HepG2 (cell line): ENCODE results near the gene RIMOC1. TPM values are rescaled to one million over a fixed set of nuclear protein-coding genes. Genes with fewer than 3 reads are reported as not detected.

Experiments used
- CREM ChIP-seq, 2 experiments: sonication (generic) in 1 of 2; formaldehyde crosslinking in 1 of 2; IDR thresholded peaks; 2 replicates each; pipeline versions ENCODE4 v1.4.0 to v1.6.1; 2016 to 2020; ENCODE audit warnings: antibody characterized with exemption in 1 of 2, mild to moderate bottlenecking in 1 of 2, missing genetic modification reagents in 1 of 2
- EP300 ChIP-seq, 3 experiments: sonication (generic) in 1 of 3; formaldehyde crosslinking in 1 of 3; IDR thresholded peaks; 2 replicates each; pipeline versions ENCODE4 v1.5.1 to v1.6.1; 2011 to 2020; ENCODE audit warnings: low read depth in 2 of 3, low read length in 2 of 3, borderline replicate concordance in 1 of 3, improper control_type of control experiment in 1 of 3, mild to moderate bottlenecking in 1 of 3, missing genetic modification reagents in 1 of 3, moderate library complexity in 1 of 3
- FOXA1 ChIP-seq, 2 experiments: fragments of 450-650 bp in 1 of 2; sonication (generic) in 1 of 2; formaldehyde crosslinking in 1 of 2; IDR thresholded peaks; 2 replicates each; pipeline versions ENCODE4 v1.4.0 to v1.6.1; 2016 to 2020; ENCODE audit warnings: missing genetic modification reagents in 1 of 2
- FOXP1 ChIP-seq, 2 experiments: fragments of 450-650 bp in 1 of 2; IDR thresholded peaks; 2 replicates each; pipeline ENCODE4 v1.6.1; 2017 to 2018; ENCODE audit warnings: antibody characterized with exemption in 1 of 2
- GATA4 ChIP-seq: sonication (generic); IDR thresholded peaks from 2 replicates; pipeline ENCODE4 v1.6.1; 2016; ENCODE audit warnings: antibody characterized with exemption, low read depth, borderline replicate concordance
- HDAC2 ChIP-seq: sonication (generic); formaldehyde crosslinking; IDR thresholded peaks from 2 replicates; pipeline ENCODE4 v1.4.0; 2020; ENCODE audit warnings: missing genetic modification reagents
- KLF9 ChIP-seq: IDR thresholded peaks from 2 replicates; pipeline ENCODE4 v1.6.1; 2016; ENCODE audit warnings: low read depth
- MAFK ChIP-seq, 2 experiments: IDR thresholded peaks in 1 of 2; conservative IDR thresholded peaks in 1 of 2; 2 replicates each; pipeline ENCODE4 v1.6.1; 2011; ENCODE audit warnings: improper control_type of control experiment in 2 of 2, low read length in 2 of 2
- PHF5A ChIP-seq: IDR thresholded peaks from one replicate; pipeline ENCODE4 v1.6.1; 2018; ENCODE audit warnings: low read depth, missing genetic modification reagents; ENCODE audit not compliant: unreplicated experiment
- SALL1 ChIP-seq: sonication (generic); formaldehyde crosslinking; IDR thresholded peaks from 2 replicates; pipeline ENCODE4 v1.8.0; 2022; ENCODE audit warnings: mild to moderate bottlenecking, missing genetic modification reagents
- SOX6 ChIP-seq, 2 experiments: fragments of 450-650 bp in 1 of 2; sonication (generic) in 1 of 2; formaldehyde crosslinking in 1 of 2; IDR thresholded peaks; 2 replicates each; pipeline versions ENCODE4 v1.4.0 to v1.6.1; 2017 to 2020; ENCODE audit warnings: antibody characterized with exemption in 1 of 2, mild to moderate bottlenecking in 1 of 2, missing genetic modification reagents in 1 of 2
- ZNF766 ChIP-seq: sonication (generic); formaldehyde crosslinking; IDR thresholded peaks from 2 replicates; pipeline ENCODE4 v1.5.0; 2020; ENCODE audit warnings: missing genetic modification reagents, borderline replicate concordance
- ZSCAN12 ChIP-seq: sonication (generic); formaldehyde crosslinking; IDR thresholded peaks from 2 replicates; pipeline ENCODE4 v1.9.0; 2021; ENCODE audit warnings: mild to moderate bottlenecking, missing genetic modification reagents
- polyA plus RNA-seq, 8 experiments: library from polyadenylated mRNA; depleted of rRNA in 3 of 8; stranded (reverse) in 7 of 8; unstranded in 1 of 8; fragments of >200 nt; fragmentation: Illumina TruSeq in 4 of 8; extraction: Trizol in 4 of 8; gene quantifications; 2 replicates each; pipeline versions ENCODE4 v1.2.1 to v1.2.3, GENCODE V29; 2011 to 2016; ENCODE audit warnings: low read depth in 4 of 8, missing spikeins in 1 of 8, mixed read lengths in 1 of 8; ENCODE audit not compliant: insufficient read depth in 1 of 8
- total RNA-seq, 5 experiments: library from RNA; depleted of rRNA; stranded (reverse); fragments of >200 nt; fragmentation: Illumina TruSeq; extraction: Trizol; gene quantifications; 2 replicates each; pipeline ENCODE4 v1.2.3, GENCODE V29; 2016; ENCODE audit warnings: low read depth in 1 of 5
- TF ChIP-seq, protein P1 (sequence below): sonication (generic); formaldehyde crosslinking; IDR thresholded peaks from 2 replicates; pipeline ENCODE4 v1.4.0; 2020; ENCODE audit warnings: mild to moderate bottlenecking, missing genetic modification reagents, borderline replicate concordance
- TF ChIP-seq, protein P2 (sequence below): IDR thresholded peaks from 2 replicates; pipeline ENCODE4 v1.4.0; 2020; ENCODE audit warnings: mild to moderate bottlenecking, missing genetic modification reagents
- TF ChIP-seq, protein P3 (sequence below): sonication (generic); formaldehyde crosslinking; IDR thresholded peaks from 2 replicates; pipeline ENCODE4 v1.4.0; 2020; ENCODE audit warnings: missing genetic modification reagents, borderline replicate concordance

The RIMOC1 gene
- total and polyA plus RNA-seq, 2 of the 13 experiments (the other 11 are each of a cell fraction or from before 2014, with no cell fraction given) = 16.3 to 16.9 TPM

DNA sequence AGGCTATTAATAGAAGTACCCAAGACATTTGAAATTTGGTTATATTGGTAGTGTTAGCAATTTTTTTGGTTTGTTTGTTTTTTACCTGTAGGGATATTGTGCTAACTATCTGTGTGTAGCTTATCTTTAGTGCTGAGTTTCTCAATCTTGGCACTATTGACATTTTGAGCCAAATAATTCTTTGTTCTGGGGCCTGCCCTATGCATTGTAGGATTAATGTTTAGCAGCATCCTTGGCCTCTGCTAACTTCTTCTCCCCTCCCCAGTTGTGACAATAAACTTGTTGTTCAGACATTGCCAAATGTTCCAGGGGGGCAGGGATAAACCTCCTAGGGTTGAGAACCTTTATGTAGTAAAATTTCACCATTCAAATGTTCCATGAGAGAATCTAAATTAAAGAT lies 24.9 kb downstream of the RIMOC1 start (continued):
- TF ChIP-seq HDAC2 (CRISPR knock-in tag) (0 out of 2 replicates have a peak, but pooled peaks have one; percentile 42), KLF9 (CRISPR knock-in tag) (no peak), SOX6 (IDR thresholded peaks at IDR 0.05) (no peak), SOX6 (CRISPR knock-in tag; IDR thresholded peaks at IDR 0.05) (peak; percentile 98), ZSCAN12 (CRISPR knock-in tag) (no peak), MAFK (conservative IDR thresholded peaks at IDR 0.05 in 1 of 2, IDR thresholded peaks at IDR 0.05 in 1 of 2; ENCODE audit: low read length in 2 of 2) (no peak), ZNF766 (CRISPR knock-in tag) (no peak), FOXA1 (IDR thresholded peaks at IDR 0.05) (no peak), FOXA1 (CRISPR knock-in tag; IDR thresholded peaks at IDR 0.05) (peak; percentile 81), EP300 (IDR thresholded peaks at IDR 0.05; ENCODE audit: low read depth in 2 of 2, low read length in 2 of 2) (peak in 1 of 2 experiments; percentile 84; a peak in 2 of 4 replicates), EP300 (CRISPR knock-in tag; IDR thresholded peaks at IDR 0.05; ENCODE audit: borderline replicate concordance) (peak; percentile 47; the same call in 1 of the 2 replicates), CREM (IDR thresholded peaks at IDR 0.05) (peak; percentile 52; the same call in 1 of the 2 replicates), CREM (CRISPR knock-in tag; IDR thresholded peaks at IDR 0.05) (no peak), FOXP1 (IDR thresholded peaks at IDR 0.05) (no peak), FOXP1 (CRISPR knock-in tag; IDR thresholded peaks at IDR 0.05) (peak; percentile 78), SALL1 (CRISPR knock-in tag) (peak; percentile 22; the same call in 1 of the 2 replicates), GATA4 (0 out of 2 replicates have a peak, but pooled peaks have one; percentile 20), PHF5A (CRISPR knock-in tag) (no peak)
- TF ChIP-seq, protein P1, sequence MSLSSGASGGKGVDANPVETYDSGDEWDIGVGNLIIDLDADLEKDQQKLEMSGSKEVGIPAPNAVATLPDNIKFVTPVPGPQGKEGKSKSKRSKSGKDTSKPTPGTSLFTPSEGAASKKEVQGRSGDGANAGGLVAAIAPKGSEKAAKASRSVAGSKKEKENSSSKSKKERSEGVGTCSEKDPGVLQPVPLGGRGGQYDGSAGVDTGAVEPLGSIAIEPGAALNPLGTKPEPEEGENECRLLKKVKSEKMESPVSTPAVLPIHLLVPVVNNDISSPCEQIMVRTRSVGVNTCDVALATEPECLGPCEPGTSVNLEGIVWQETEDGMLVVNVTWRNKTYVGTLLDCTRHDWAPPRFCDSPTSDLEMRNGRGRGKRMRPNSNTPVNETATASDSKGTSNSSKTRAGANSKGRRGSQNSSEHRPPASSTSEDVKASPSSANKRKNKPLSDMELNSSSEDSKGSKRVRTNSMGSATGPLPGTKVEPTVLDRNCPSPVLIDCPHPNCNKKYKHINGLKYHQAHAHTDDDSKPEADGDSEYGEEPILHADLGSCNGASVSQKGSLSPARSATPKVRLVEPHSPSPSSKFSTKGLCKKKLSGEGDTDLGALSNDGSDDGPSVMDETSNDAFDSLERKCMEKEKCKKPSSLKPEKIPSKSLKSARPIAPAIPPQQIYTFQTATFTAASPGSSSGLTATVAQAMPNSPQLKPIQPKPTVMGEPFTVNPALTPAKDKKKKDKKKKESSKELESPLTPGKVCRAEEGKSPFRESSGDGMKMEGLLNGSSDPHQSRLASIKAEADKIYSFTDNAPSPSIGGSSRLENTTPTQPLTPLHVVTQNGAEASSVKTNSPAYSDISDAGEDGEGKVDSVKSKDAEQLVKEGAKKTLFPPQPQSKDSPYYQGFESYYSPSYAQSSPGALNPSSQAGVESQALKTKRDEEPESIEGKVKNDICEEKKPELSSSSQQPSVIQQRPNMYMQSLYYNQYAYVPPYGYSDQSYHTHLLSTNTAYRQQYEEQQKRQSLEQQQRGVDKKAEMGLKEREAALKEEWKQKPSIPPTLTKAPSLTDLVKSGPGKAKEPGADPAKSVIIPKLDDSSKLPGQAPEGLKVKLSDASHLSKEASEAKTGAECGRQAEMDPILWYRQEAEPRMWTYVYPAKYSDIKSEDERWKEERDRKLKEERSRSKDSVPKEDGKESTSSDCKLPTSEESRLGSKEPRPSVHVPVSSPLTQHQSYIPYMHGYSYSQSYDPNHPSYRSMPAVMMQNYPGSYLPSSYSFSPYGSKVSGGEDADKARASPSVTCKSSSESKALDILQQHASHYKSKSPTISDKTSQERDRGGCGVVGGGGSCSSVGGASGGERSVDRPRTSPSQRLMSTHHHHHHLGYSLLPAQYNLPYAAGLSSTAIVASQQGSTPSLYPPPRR = peak; percentile 56; the same call in 1 of the 2 replicates
- TF ChIP-seq, protein P2, sequence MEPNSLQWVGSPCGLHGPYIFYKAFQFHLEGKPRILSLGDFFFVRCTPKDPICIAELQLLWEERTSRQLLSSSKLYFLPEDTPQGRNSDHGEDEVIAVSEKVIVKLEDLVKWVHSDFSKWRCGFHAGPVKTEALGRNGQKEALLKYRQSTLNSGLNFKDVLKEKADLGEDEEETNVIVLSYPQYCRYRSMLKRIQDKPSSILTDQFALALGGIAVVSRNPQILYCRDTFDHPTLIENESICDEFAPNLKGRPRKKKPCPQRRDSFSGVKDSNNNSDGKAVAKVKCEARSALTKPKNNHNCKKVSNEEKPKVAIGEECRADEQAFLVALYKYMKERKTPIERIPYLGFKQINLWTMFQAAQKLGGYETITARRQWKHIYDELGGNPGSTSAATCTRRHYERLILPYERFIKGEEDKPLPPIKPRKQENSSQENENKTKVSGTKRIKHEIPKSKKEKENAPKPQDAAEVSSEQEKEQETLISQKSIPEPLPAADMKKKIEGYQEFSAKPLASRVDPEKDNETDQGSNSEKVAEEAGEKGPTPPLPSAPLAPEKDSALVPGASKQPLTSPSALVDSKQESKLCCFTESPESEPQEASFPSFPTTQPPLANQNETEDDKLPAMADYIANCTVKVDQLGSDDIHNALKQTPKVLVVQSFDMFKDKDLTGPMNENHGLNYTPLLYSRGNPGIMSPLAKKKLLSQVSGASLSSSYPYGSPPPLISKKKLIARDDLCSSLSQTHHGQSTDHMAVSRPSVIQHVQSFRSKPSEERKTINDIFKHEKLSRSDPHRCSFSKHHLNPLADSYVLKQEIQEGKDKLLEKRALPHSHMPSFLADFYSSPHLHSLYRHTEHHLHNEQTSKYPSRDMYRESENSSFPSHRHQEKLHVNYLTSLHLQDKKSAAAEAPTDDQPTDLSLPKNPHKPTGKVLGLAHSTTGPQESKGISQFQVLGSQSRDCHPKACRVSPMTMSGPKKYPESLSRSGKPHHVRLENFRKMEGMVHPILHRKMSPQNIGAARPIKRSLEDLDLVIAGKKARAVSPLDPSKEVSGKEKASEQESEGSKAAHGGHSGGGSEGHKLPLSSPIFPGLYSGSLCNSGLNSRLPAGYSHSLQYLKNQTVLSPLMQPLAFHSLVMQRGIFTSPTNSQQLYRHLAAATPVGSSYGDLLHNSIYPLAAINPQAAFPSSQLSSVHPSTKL (CRISPR knock-in tag) = peak; percentile 76
- TF ChIP-seq, protein P3, sequence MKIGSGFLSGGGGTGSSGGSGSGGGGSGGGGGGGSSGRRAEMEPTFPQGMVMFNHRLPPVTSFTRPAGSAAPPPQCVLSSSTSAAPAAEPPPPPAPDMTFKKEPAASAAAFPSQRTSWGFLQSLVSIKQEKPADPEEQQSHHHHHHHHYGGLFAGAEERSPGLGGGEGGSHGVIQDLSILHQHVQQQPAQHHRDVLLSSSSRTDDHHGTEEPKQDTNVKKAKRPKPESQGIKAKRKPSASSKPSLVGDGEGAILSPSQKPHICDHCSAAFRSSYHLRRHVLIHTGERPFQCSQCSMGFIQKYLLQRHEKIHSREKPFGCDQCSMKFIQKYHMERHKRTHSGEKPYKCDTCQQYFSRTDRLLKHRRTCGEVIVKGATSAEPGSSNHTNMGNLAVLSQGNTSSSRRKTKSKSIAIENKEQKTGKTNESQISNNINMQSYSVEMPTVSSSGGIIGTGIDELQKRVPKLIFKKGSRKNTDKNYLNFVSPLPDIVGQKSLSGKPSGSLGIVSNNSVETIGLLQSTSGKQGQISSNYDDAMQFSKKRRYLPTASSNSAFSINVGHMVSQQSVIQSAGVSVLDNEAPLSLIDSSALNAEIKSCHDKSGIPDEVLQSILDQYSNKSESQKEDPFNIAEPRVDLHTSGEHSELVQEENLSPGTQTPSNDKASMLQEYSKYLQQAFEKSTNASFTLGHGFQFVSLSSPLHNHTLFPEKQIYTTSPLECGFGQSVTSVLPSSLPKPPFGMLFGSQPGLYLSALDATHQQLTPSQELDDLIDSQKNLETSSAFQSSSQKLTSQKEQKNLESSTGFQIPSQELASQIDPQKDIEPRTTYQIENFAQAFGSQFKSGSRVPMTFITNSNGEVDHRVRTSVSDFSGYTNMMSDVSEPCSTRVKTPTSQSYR (CRISPR knock-in tag) = peak; percentile 76; the same call in 1 of the 2 replicates
